B cell (primary cell): ENCODE data around the gene SAMD10. TPM values are rescaled to one million over a fixed set of nuclear protein-coding genes. Genes with fewer than 3 reads are reported as not detected.

Source experiments
- ATAC-seq: fragments of 200-7000 bp; cut with Tn5 transposase; one replicate; pipeline ENCODE4 v1.10.0; 2021; ENCODE audit warnings: low read depth, mild to moderate bottlenecking, moderate number of reproducible peaks, moderate library complexity
- CTCF ChIA-PET: fragments of 350-600 bp; sonication (Branson Sonifier 250); formaldehyde crosslinking; loops from one replicate; lab custom pipeline; 2021; ENCODE audit warnings: antibody characterized with exemption, inconsistent platforms; lab: Charles Lee
- POLR2A ChIA-PET: fragments of 350-600 bp; sonication (Branson Sonifier 250); formaldehyde crosslinking; loops from one replicate; lab custom pipeline; 2021; ENCODE audit warnings: antibody characterized with exemption; lab: Charles Lee
- DNase-seq: peaks from one replicate; pipeline ENCODE4 v3.0.0; 2013
- H2AFZ ChIP-seq: 2 replicates; pipeline ENCODE4 v1.6.1; 2012; ENCODE audit warnings: mild to moderate bottlenecking, low read depth, low read length; ENCODE audit not compliant: insufficient read depth, poor library complexity, severe bottlenecking
- H3K27ac ChIP-seq, 2 donors: 1 replicate in 1 of 2; 2 replicates in 1 of 2; pipeline ENCODE4 v1.5.1; 2012 to 2013; ENCODE audit warnings: low read length in 2 of 2, mild to moderate bottlenecking in 2 of 2, moderate library complexity in 1 of 2
- H3K27me3 ChIP-seq, 4 experiments: fragments of 200-600 bp in 1 of 4; sonication (generic) in 1 of 4; replicated peaks in 1 of 4; 1 replicate in 2 of 4; 2 replicates in 2 of 4; pipeline versions ENCODE4 v1.6.1 to v1.7.0; 2013 to 2016; ENCODE audit warnings: low read length in 3 of 4, mild to moderate bottlenecking in 2 of 4, mixed read lengths in 1 of 4, moderate library complexity in 1 of 4; ENCODE audit not compliant: insufficient read depth in 4 of 4, control insufficient read depth in 3 of 4; ENCODE audit errors: control extremely low read depth in 1 of 4
- H3K36me3 ChIP-seq, 2 experiments: replicated peaks in 1 of 2; 1 replicate in 1 of 2; 2 replicates in 1 of 2; pipeline versions ENCODE4 v1.6.1 to v1.7.1; 2013; ENCODE audit warnings: low read length in 1 of 2; ENCODE audit not compliant: insufficient read depth in 2 of 2, control insufficient read depth in 1 of 2; ENCODE audit errors: control extremely low read depth in 1 of 2, extremely low read depth in 1 of 2
- H3K4me1 ChIP-seq, 2 donors: fragments of 200-600 bp in 1 of 2; sonication (generic) in 1 of 2; 1 replicate in 1 of 2; 2 replicates in 1 of 2; pipeline versions ENCODE4 v1.5.1 to v1.6.1; 2013 to 2017; ENCODE audit warnings: low read length in 2 of 2; ENCODE audit not compliant: control insufficient read depth in 2 of 2, insufficient read depth in 2 of 2
- H3K4me2 ChIP-seq: replicated peaks from 2 replicates; pipeline ENCODE3; 2012; ENCODE audit warnings: mild to moderate bottlenecking, low read depth, low read length; ENCODE audit not compliant: poor library complexity, severe bottlenecking
- H3K4me3 ChIP-seq, 5 experiments: fragments of 200-600 bp in 1 of 5; sonication (generic) in 1 of 5; 1 replicate in 3 of 5; 2 replicates in 2 of 5; pipeline versions ENCODE4 v1.5.1 to v1.7.0; 2011 to 2016; ENCODE audit warnings: low read length in 4 of 5, mild to moderate bottlenecking in 4 of 5, low read depth in 2 of 5, control low read depth in 1 of 5, moderate library complexity in 1 of 5; ENCODE audit not compliant: insufficient read depth in 1 of 5; ENCODE audit errors: control extremely low read depth in 1 of 5, extremely low read depth in 1 of 5
- H3K79me2 ChIP-seq: fragments of 200-600 bp; sonication (generic); one replicate; pipeline ENCODE4 v1.6.0; 2016; ENCODE audit warnings: low read length; ENCODE audit not compliant: control insufficient read depth, insufficient read depth
- H3K9ac ChIP-seq: fragments of 200-600 bp; sonication (generic); 2 replicates; pipeline ENCODE4 v1.6.1; 2017; ENCODE audit warnings: mild to moderate bottlenecking, low read length, moderate library complexity
- H3K9me3 ChIP-seq, 3 donors: one replicate each; pipeline versions ENCODE4 v1.6.1 to v1.7.1; 2013; ENCODE audit warnings: low read length in 2 of 3; ENCODE audit not compliant: control insufficient read depth in 2 of 3, insufficient read depth in 1 of 3; ENCODE audit errors: control extremely low read depth in 1 of 3
- H4K20me1 ChIP-seq: 2 replicates; pipeline ENCODE4 v1.6.0; 2012; ENCODE audit warnings: mild to moderate bottlenecking, low read length; ENCODE audit not compliant: insufficient read depth, control insufficient read depth, poor library complexity, severe bottlenecking
- H3K27ac Mint-ChIP-seq: one replicate; pipeline ENCODE4 v1.8.0; 2021; ENCODE audit warnings: mixed read lengths
- H3K27me3 Mint-ChIP-seq: one replicate; pipeline ENCODE4 v1.8.0; 2021; ENCODE audit warnings: mixed read lengths
- H3K4me1 Mint-ChIP-seq: one replicate; pipeline ENCODE4 v1.8.0; 2021; ENCODE audit warnings: mixed read lengths
- H3K4me3 Mint-ChIP-seq: one replicate; pipeline ENCODE4 v1.8.0; 2021; ENCODE audit warnings: mixed read lengths
- H3K9me3 Mint-ChIP-seq: one replicate; pipeline ENCODE4 v1.8.0; 2022; ENCODE audit warnings: mixed read lengths; ENCODE audit not compliant: insufficient read depth
- EZH2 ChIP-seq: IDR thresholded peaks from 2 replicates; pipeline ENCODE4 v1.6.1; 2012; ENCODE audit warnings: borderline replicate concordance, low read depth, mild to moderate bottlenecking, moderate library complexity, low read length; ENCODE audit not compliant: insufficient read depth, poor library complexity, severe bottlenecking
- WGBS: methylation state at CpG from one replicate; pipeline ENCODE4 v1.1.5; 2013; ENCODE audit warnings: missing lambda C conversion rate; ENCODE audit not compliant: insufficient coverage; 5-methylcytosine and 5-hydroxymethylcytosine counted together
- intact Hi-C: fragments of 100-400 bp; cut with micrococcal nuclease; formaldehyde crosslinking; loops from one replicate; pipeline ENCODE4 v1.10.0; 2022
- polyA minus RNA-seq: library from RNA; depleted of rRNA, polyadenylated mRNA; stranded (reverse); fragments of >200 nt; gene quantifications from 2 replicates; pipeline ENCODE4 v1.2.3, GENCODE V29; 2012
- polyA plus RNA-seq: library from polyadenylated mRNA; depleted of rRNA; stranded (reverse); fragments of >200 nt; gene quantifications from 2 replicates; pipeline ENCODE4 v1.2.3, GENCODE V29; 2012
- total RNA-seq, 2 donors: library from RNA; stranded (reverse); fragments of 120-200 nt in 1 of 2; gene quantifications; 1 replicate in 1 of 2; 2 replicates in 1 of 2; pipeline versions ENCODE4 v1.2.3 to v1.2.4, GENCODE V29; 2013 to 2022
- TF ChIP-seq, protein P1 (sequence below): fragments of 200-600 bp; IDR thresholded peaks from one replicate; pipeline ENCODE4 v1.8.0; 2022; ENCODE audit warnings: antibody characterized with exemption, mild to moderate bottlenecking

The SAMD10 gene
- total RNA-seq, result 9.8 and 12.7 TPM in 2 replicates
- 3.9 TPM for total RNA-seq (2013)
- 27.4 and 34.2 TPM in 2 replicates for polyA plus RNA-seq
- 8.9 and 11.4 TPM in 2 replicates for polyA minus RNA-seq

DNA sequence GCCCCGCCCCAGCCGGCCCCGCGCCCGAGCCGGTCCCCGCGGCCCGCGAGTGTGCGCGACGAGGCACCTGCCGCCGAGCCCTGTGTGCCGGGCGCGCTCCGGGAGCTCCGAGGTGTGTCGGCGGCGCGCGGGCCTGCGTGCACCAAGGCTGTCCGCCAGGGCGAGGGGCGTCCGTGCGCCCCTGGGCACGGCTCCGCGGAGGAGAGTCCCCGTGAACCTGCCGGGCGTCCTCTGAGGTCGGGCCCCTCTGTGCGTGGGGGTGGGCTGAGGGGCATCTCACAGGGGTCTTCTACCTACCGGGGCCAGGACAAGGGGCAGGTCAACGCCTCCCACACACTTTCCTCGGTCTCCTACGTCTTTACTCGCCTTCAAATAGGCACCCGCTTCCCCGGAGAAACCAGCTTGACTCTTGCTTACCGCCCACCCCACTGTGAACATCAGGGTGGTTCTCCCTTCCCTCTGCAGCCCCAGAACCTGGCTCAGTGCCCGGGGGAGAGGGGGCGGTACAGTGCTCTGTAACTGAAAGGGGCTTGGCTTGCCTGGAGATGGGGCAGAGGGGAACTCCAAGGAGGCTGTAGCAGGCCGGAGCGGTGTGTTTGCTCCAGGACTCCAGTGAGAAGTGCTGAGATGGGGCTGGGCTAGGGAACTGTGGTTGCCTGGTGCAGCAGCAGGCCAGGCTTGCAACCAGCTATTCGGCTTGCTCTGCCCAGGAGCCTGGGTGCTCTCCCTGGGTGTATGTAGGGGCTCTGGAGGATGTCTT is at the start of gene SAMD10:
SAMD10 (minus strand) TSS at position 86 of the 760 bp plus-strand sequence. CDS start 175 bp downstream, outside the sequence.
- Histone ChIP-seq H4K20me1 (peaks cover 38% of the 10 kb centered on the region), H3K27ac (peak within 1 kb of the TSS; percentile 69 to 87), H2AFZ (peak within 1 kb of the TSS; percentile 80), H3K4me3 (peak within 1 kb of the TSS; percentile 13 to 85 (median 74)), H3K27me3 (no peaks in the 10 kb centered on the region), H3K9me3 (no peaks in the 10 kb centered on the region), H3K4me2 (peak within 1 kb of the TSS; percentile 93), H3K79me2 (peaks cover 32% of the 10 kb centered on the region), H3K4me1 (peaks cover 30 to 46% of the 10 kb centered on the region in 2 donors), H3K9ac (peak within 1 kb of the TSS; percentile 76), H3K36me3 (peaks cover 0 to 19% of the 10 kb centered on the region in 2 experiments)
- ATAC-seq (peak; percentile 31), DNase-seq (peak; percentile 81)
- H3K27me3 Mint-ChIP-seq, result no peaks in the 10 kb centered on the region
- intact Hi-C loops, result loop anchor here (1.0 to 5.0 kb wide), 5 partner anchors 59 to 141 kb away; partner anchors contain the start of genes DNAJC5, LKAAEAR1, OPRL1 and TCEA2
- peaks cover 53% of the 10 kb centered on the region for H3K4me1 Mint-ChIP-seq
- 0% methylated on average over 51 of the region's 52 CpGs for WGBS
- POLR2A ChIA-PET, result interaction anchor here (0.7 to 2.3 kb wide), 14 partner anchors 24 to 484 kb away, joined by 3 to 12 read pairs (median 4); partner anchors contain the start of genes DNAJC5, OPRL1, PPDPF and RGS19
- TF ChIP-seq EZH2, result no peak
- CTCF ChIA-PET, result interaction anchor here (0.6 to 2.3 kb wide), 17 partner anchors 24 to 483 kb away, joined by 3 to 25 read pairs (median 5); partner anchors contain the start of genes LKAAEAR1, OPRL1, PTK6 and RGS19
- no peaks in the 10 kb centered on the region for H3K9me3 Mint-ChIP-seq
- peak within 1 kb of the TSS; percentile 94 for H3K27ac Mint-ChIP-seq
- H3K4me3 Mint-ChIP-seq, result peak within 1 kb of the TSS; percentile 90

DNA sequence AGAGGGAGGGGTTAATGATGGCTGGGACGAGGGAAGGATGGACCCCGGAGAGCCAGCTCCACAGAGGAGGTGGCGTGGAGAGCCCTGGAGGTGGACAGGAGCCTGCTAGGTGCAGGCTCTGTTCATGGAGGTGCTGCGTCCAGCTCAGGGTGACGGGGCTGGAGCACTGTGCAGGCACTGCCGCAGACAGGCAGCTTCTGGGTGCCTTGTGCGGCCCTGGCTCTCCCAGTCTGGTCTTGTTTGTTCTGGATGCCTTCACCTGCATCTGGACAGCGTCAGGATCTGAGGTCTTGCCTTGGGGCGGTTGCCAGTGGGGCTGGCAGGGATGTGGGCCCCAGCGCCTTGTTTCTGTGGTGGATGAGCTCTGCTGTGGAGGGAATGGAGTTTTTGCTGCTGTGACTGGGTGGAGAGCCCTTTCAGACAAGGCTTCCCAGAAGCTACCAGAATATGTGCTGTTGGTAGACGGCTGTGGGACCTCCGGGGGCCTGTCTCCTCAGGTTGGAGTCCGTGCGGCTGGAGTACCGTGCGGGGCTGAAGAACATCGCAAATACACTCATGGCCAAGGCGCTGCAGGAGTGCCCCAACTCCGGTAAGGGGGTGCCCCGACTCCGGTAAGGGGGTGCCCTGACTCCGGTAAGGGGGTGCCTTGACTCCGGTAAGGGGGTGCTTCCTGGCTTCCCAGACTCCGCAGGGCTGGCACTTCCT is 48.7 kb upstream of the SAMD10 start:
- no peak overlapping the region for H3K27ac ChIP-seq
- ATAC-seq, result no peak
- H3K79me2 ChIP-seq, result peaks cover 23% of the 10 kb centered on the region
- peaks cover 3 to 77% of the 10 kb centered on the region in 2 experiments for H3K36me3 ChIP-seq
- DNase-seq, result no peak
- H4K20me1 ChIP-seq, result peaks cover 35% of the 10 kb centered on the region
- no peaks in the 10 kb centered on the region for H3K9me3 ChIP-seq
- TF ChIP-seq, protein P1, sequence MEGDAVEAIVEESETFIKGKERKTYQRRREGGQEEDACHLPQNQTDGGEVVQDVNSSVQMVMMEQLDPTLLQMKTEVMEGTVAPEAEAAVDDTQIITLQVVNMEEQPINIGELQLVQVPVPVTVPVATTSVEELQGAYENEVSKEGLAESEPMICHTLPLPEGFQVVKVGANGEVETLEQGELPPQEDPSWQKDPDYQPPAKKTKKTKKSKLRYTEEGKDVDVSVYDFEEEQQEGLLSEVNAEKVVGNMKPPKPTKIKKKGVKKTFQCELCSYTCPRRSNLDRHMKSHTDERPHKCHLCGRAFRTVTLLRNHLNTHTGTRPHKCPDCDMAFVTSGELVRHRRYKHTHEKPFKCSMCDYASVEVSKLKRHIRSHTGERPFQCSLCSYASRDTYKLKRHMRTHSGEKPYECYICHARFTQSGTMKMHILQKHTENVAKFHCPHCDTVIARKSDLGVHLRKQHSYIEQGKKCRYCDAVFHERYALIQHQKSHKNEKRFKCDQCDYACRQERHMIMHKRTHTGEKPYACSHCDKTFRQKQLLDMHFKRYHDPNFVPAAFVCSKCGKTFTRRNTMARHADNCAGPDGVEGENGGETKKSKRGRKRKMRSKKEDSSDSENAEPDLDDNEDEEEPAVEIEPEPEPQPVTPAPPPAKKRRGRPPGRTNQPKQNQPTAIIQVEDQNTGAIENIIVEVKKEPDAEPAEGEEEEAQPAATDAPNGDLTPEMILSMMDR, result no peak
- TF ChIP-seq EZH2, result no peak
- H3K27me3 ChIP-seq, result no peaks in the 10 kb centered on the region
- H2AFZ ChIP-seq, result no peak overlapping the region
- POLR2A ChIA-PET, result no interaction called here
- H3K27me3 Mint-ChIP-seq, result no peaks in the 10 kb centered on the region
- CTCF ChIA-PET, result interaction anchor here (2.6 kb wide), 1 partner anchor 10 kb away, joined by 12 read pairs; no protein-coding TSS in a partner anchor
- no peak overlapping the region for H3K4me2 ChIP-seq
- H3K9me3 Mint-ChIP-seq, result no peaks in the 10 kb centered on the region
- WGBS, result over 99% methylated on average over 24 of the region's 24 CpGs
- intact Hi-C loops, result no loop called here
- no peak overlapping the region for H3K9ac ChIP-seq
- H3K4me3 ChIP-seq, result no peak overlapping the region
- no peak overlapping the region for H3K27ac Mint-ChIP-seq
- no peak overlapping the region for H3K4me3 Mint-ChIP-seq
- no peaks in the 10 kb centered on the region for H3K4me1 Mint-ChIP-seq
- no peaks in the 10 kb centered on the region for H3K4me1 ChIP-seq
